ENCODE data around the gene ZAR1L.

DNA sequence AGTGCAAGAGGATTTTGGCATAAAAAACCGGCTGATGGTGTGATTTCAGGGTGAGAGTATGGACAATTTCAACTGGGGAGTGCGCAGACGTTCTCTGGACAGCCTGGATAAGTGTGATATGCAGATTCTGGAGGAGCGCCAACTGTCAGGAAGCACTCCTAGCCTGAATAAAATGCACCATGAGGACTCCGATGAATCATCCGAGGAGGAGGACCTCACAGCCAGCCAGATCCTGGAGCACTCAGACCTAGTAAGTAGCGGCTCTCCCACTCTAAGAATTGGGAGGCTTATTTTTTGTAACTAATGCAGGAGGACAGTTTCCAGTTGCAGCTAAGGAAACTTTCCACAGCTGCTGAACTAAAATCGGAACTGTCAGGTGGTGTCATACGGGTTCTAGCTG is 53.6 kb downstream of the ZAR1L start:
- TF ChIP-seq, protein P1, sequence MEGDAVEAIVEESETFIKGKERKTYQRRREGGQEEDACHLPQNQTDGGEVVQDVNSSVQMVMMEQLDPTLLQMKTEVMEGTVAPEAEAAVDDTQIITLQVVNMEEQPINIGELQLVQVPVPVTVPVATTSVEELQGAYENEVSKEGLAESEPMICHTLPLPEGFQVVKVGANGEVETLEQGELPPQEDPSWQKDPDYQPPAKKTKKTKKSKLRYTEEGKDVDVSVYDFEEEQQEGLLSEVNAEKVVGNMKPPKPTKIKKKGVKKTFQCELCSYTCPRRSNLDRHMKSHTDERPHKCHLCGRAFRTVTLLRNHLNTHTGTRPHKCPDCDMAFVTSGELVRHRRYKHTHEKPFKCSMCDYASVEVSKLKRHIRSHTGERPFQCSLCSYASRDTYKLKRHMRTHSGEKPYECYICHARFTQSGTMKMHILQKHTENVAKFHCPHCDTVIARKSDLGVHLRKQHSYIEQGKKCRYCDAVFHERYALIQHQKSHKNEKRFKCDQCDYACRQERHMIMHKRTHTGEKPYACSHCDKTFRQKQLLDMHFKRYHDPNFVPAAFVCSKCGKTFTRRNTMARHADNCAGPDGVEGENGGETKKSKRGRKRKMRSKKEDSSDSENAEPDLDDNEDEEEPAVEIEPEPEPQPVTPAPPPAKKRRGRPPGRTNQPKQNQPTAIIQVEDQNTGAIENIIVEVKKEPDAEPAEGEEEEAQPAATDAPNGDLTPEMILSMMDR (IDR thresholded peaks at IDR 0.05; ENCODE audit: borderline replicate concordance, extremely low read depth, low read length, poor library complexity, severe bottlenecking), result no peak
- no peak for TF ChIP-seq EZH2 (IDR thresholded peaks at IDR 0.05; ENCODE audit: borderline replicate concordance, low read depth, low read length, severe bottlenecking)

Data from DND-41 (cell line).